NCI-H460 (cell line): ENCODE results near the gene FGA. TPM values are rescaled to one million over a fixed set of nuclear protein-coding genes. Genes with fewer than 3 reads are reported as not detected.

Experiments used
- DNase-seq: peaks from one replicate; pipeline ENCODE4 v3.0.0-alpha.2; 2016; ENCODE audit warnings: low read depth; ENCODE audit errors: extremely low read depth
- total RNA-seq: library from RNA; depleted of rRNA; stranded (reverse); fragments of >200 nt; shearing (Covaris generic); gene quantifications from 2 replicates; pipeline ENCODE4 v1.2.3, GENCODE V29; 2014

Gene FGA
- total RNA-seq, 1 experiment from 2014 or later = not detected

- no peak for DNase-seq
Observed at GRCh38 chr4:154583677-154584076, 6.9 kb downstream of the FGA start.

- no peak for DNase-seq
Observed at GRCh38 chr4:154583230-154583629, 7.3 kb downstream of the FGA start.

GRCh38 chr4:154582723-154583122, 7.8 kb downstream of the FGA start:
- no peak for DNase-seq

GRCh38 chr4:154579927-154580326, 10.6 kb downstream of the FGA start:
- DNase-seq = no peak

GRCh38 chr4:154578919-154579318, 11.6 kb downstream of the FGA start:
- no peak for DNase-seq

GRCh38 chr4:154577324-154577723, 13.2 kb downstream of the FGA start:
- DNase-seq = no peak

GRCh38 chr4:154574311-154574710, 16.2 kb downstream of the FGA start:
- DNase-seq = no peak

- DNase-seq = no peak
Observed at GRCh38 chr4:154573190-154573870, 17.2 kb downstream of the FGA start.

GRCh38 chr4:154569584-154569983, 21.0 kb downstream of the FGA start:
- DNase-seq = no peak

- DNase-seq = no peak
Observed at GRCh38 chr4:154569028-154569427, 21.5 kb downstream of the FGA start.

GRCh38 chr4:154566639-154567204, 23.8 kb downstream of the FGA start:
- no peak for DNase-seq

GRCh38 chr4:154565704-154566103, 24.8 kb downstream of the FGA start:
- no peak for DNase-seq

GRCh38 chr4:154564311-154564710, 26.2 kb downstream of the FGA start:
- no peak for DNase-seq

GRCh38 chr4:154562697-154563254, 27.8 kb downstream of the FGA start, which contains the start of gene FGB:
TSS of gene FGB (plus strand) at chr4:154563011. CDS start at chr4:154563019, 8 bp downstream.
- no peak for DNase-seq

GRCh38 chr4:154560824-154561231, 29.7 kb downstream of the FGA start:
- DNase-seq = no peak

GRCh38 chr4:154560419-154560801, 30.1 kb downstream of the FGA start:
- no peak for DNase-seq

- DNase-seq = peak; percentile 41
Observed at GRCh38 chr4:154559494-154560418, 30.8 kb downstream of the FGA start.

- DNase-seq = no peak
Observed at GRCh38 chr4:154559141-154559493, 31.4 kb downstream of the FGA start.

- DNase-seq = peak; percentile 61
Observed at GRCh38 chr4:154551872-154552686, 38.5 kb downstream of the FGA start.
